Activated CD4-positive, alpha-beta T cell treated with anti-CD3 and anti-CD28 coated beads, Interleukin-2, amount 10 ng/mL, durations not matched to agents 7 days and 5 days (primary cell): ENCODE data around the gene STK4. TPM values are rescaled to one million over a fixed set of nuclear protein-coding genes. Genes with fewer than 3 reads are reported as not detected.

Experiments used
- CTCF ChIA-PET: fragments of 350-600 bp; sonication (Branson Sonifier 250); formaldehyde crosslinking; loops from one replicate; lab custom pipeline; 2021; ENCODE audit warnings: antibody characterized with exemption; lab: Charles Lee
- POLR2A ChIA-PET: fragments of 350-600 bp; sonication (Branson Sonifier 250); formaldehyde crosslinking; loops from one replicate; lab custom pipeline; 2021; ENCODE audit warnings: antibody characterized with exemption; lab: Charles Lee
- DNase-seq: peaks from one replicate; pipeline ENCODE4 v3.0.0-alpha.2; 2020
- H3K27ac Mint-ChIP-seq: one replicate; pipeline ENCODE4 v1.8.0; 2021; ENCODE audit warnings: mild to moderate bottlenecking, moderate library complexity, mixed read lengths
- H3K27me3 Mint-ChIP-seq: one replicate; pipeline ENCODE4 v1.8.0; 2021; ENCODE audit warnings: mixed read lengths
- H3K36me3 Mint-ChIP-seq: one replicate; pipeline ENCODE4 v1.8.0; 2021; ENCODE audit warnings: low read depth, mixed read lengths
- H3K4me1 Mint-ChIP-seq: one replicate; pipeline ENCODE4 v1.8.0; 2021; ENCODE audit warnings: mixed read lengths
- H3K4me3 Mint-ChIP-seq: one replicate; pipeline ENCODE4 v1.8.0; 2021; ENCODE audit warnings: mild to moderate bottlenecking, moderate library complexity, mixed read lengths
- H3K9me3 Mint-ChIP-seq: one replicate; pipeline ENCODE4 v1.8.0; 2021; ENCODE audit warnings: mixed read lengths
- total RNA-seq, 2 experiments: library from RNA; stranded (reverse); gene quantifications; one replicate each; pipeline ENCODE4 v1.2.3, GENCODE V29; 2021

STK4 gene
- total RNA-seq: 100 to 1,000 TPM; 201 to 229 TPM

DNA sequence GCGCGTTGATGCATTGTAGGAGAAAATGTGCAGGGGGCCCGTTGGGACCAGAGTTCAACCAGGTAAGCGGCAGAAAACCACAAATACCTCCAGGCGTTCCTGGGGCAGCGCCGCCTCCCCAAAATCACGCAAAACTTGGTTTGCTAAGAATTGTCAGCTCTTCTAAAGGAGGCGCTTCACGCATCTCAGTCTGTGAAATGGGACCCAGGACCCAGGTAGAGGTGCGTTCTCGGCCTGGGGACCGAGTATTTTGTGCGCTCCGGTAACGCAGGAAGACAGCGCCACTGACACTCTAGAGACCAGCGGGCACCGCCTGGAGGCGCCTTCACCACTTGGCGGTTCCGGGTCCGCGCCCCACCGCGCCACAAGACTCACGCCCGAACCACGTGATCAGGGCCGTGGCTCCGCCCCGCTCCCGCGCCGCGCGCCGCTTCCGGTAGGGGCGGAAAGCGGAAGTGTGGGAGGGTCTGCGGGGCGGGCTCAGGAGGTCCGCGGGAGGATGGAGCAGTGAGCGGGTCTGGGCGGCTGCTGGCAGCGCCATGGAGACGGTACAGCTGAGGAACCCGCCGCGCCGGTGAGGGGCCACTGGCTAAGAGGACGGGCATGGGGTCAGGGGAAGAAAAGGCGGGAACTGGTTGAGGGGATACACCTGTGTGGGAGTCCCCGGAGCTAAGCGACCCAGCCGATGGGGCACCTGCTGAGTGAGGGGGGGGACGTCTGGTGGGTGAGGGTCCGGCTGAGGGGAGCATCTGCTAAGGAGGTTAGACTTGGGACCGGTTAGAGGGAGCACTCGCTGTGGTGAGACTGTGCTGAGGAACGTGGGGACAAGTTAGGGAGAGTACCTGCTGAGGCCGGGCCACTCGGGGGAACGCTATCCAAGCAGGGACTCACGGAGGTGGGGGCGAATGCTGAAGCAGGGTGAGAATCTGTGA, at the start of gene STK4:
STK4 (plus strand) TSS at position 483 of the 932 bp plus-strand sequence; CDS start at position 540, 57 bp downstream.
- Mint-ChIP-seq H3K27ac (peak within 1 kb of the TSS; percentile 96), H3K4me1 (peaks cover 62% of the 10 kb centered on the region), H3K9me3 (peaks cover 2% of the 10 kb centered on the region), H3K4me3 (peak within 1 kb of the TSS; percentile 94), H3K27me3 (no peaks in the 10 kb centered on the region), H3K36me3 (peaks cover 43% of the 10 kb centered on the region)
- ChIA-PET CTCF (interaction anchor here (1.0 to 1.7 kb wide), 3 partner anchors 8 to 20 kb away, joined by 3 to 13 read pairs (median 6); no protein-coding TSS in a partner anchor), POLR2A (no interaction called here)
- peak; percentile 95 for DNase-seq

DNA sequence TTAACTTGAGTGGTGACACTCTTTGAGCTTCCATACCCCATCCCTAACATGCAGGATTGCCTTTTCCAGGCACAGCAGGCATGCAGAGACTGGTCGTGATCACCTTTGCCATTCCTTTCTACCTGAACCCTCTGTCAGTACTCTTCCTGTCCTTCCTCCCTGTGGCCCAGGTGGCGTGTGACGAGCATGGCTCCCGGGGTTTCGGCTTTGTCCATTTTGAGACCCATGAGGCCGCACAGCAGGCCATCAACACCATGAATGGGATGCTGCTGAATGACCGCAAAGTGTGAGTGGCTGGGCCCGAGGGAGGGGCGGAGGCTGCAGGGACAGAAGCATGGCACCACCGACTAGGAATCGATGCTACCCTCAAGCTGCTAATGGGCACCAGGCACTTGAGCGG, 49.7 kb upstream of the STK4 start:
- ChIA-PET POLR2A (no interaction called here), CTCF (no interaction called here)
- peaks cover 24% of the 10 kb centered on the region for H3K36me3 Mint-ChIP-seq
- no peak overlapping the region for H3K27ac Mint-ChIP-seq
- DNase-seq: no peak
- H3K27me3 Mint-ChIP-seq: no peaks in the 10 kb centered on the region
- H3K4me1 Mint-ChIP-seq: peaks cover 31% of the 10 kb centered on the region
- H3K9me3 Mint-ChIP-seq: no peaks in the 10 kb centered on the region
- H3K4me3 Mint-ChIP-seq: no peak overlapping the region

GRCh38 chr20:44917399-44917798, 48.9 kb upstream of the STK4 start:
- Mint-ChIP-seq H3K27me3 (no peaks in the 10 kb centered on the region), H3K4me1 (peaks cover 25% of the 10 kb centered on the region), H3K36me3 (peaks cover 24% of the 10 kb centered on the region), H3K9me3 (no peaks in the 10 kb centered on the region), H3K27ac (no peak overlapping the region), H3K4me3 (no peak overlapping the region)
- ChIA-PET CTCF (interaction anchor here (0.8 to 1.5 kb wide), 2 partner anchors 15 to 112 kb away, joined by 3 read pairs; no protein-coding TSS in a partner anchor), POLR2A (no interaction called here)
- DNase-seq: no peak

DNA sequence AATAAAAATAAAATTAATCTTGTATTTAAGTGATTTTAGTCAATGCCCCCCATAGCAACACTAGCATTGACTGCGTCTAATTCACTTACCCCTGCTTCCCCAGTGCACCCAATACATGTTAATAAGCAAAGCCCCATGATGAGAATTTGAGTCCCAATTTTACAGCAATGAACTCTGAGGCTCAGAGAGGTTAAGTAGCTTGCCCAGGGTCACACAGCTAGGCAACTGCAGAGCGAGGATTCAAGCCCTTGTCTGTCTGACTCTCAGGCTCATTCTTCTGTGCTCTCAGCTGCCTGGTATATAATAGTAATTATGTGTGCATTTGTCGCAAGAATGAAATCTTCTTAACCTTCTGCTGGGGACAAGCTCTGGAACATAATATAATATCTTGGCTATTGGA, 48.0 kb upstream of the STK4 start:
- ChIA-PET POLR2A (no interaction called here), CTCF (interaction anchor here (1.4 to 1.5 kb wide), 2 partner anchors 8 to 16 kb away, joined by 3 to 6 read pairs; partner anchors contain the start of gene PABPC1L)
- H3K27me3 Mint-ChIP-seq: no peaks in the 10 kb centered on the region
- no peak for DNase-seq
- peaks cover 20% of the 10 kb centered on the region for H3K36me3 Mint-ChIP-seq
- peak overlapping the region; percentile 69 for H3K27ac Mint-ChIP-seq
- H3K4me1 Mint-ChIP-seq: peaks cover 20% of the 10 kb centered on the region
- no peaks in the 10 kb centered on the region for H3K9me3 Mint-ChIP-seq
- no peak overlapping the region for H3K4me3 Mint-ChIP-seq

DNA sequence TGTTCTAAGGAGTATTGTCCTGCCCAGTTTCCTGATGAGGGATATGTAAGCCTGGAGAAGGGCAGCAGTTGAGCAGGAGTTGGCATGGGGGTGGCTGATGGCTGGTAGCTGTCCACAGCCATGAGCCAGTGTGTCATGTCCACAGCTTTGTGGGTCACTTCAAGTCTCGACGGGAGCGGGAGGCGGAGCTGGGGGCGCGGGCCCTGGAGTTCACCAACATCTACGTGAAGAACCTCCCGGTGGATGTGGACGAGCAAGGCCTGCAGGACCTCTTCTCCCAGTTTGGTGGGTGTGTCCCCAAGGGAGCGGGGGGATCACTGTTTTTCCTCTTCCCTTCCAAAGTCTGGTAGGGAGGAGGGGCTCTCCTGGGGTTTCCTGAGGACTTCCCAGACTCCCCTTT, 47.6 kb upstream of the STK4 start:
- POLR2A ChIA-PET: no interaction called here
- no peak for DNase-seq
- H3K4me3 Mint-ChIP-seq: no peak overlapping the region
- no peaks in the 10 kb centered on the region for H3K9me3 Mint-ChIP-seq
- peaks cover 16% of the 10 kb centered on the region for H3K4me1 Mint-ChIP-seq
- H3K27ac Mint-ChIP-seq: peak overlapping the region; percentile 69
- CTCF ChIA-PET: interaction anchor here (1.4 kb wide), 1 partner anchor 8 kb away, joined by 6 read pairs; the partner anchor contains the start of gene PABPC1L
- peaks cover 16% of the 10 kb centered on the region for H3K36me3 Mint-ChIP-seq
- no peaks in the 10 kb centered on the region for H3K27me3 Mint-ChIP-seq

- H3K4me3 Mint-ChIP-seq: no peak overlapping the region
- ChIA-PET POLR2A (no interaction called here), CTCF (interaction anchor here (0.6 kb wide), 1 partner anchor 251 kb away, joined by 4 read pairs; no protein-coding TSS in a partner anchor)
- H3K9me3 Mint-ChIP-seq: no peaks in the 10 kb centered on the region
- no peaks in the 10 kb centered on the region for H3K4me1 Mint-ChIP-seq
- peaks cover 9% of the 10 kb centered on the region for H3K36me3 Mint-ChIP-seq
- H3K27ac Mint-ChIP-seq: no peak overlapping the region
- DNase-seq: no peak
- H3K27me3 Mint-ChIP-seq: no peaks in the 10 kb centered on the region
These were observed 44.9 kb upstream of the STK4 start for GRCh38 chr20:44921447-44921846.

DNA sequence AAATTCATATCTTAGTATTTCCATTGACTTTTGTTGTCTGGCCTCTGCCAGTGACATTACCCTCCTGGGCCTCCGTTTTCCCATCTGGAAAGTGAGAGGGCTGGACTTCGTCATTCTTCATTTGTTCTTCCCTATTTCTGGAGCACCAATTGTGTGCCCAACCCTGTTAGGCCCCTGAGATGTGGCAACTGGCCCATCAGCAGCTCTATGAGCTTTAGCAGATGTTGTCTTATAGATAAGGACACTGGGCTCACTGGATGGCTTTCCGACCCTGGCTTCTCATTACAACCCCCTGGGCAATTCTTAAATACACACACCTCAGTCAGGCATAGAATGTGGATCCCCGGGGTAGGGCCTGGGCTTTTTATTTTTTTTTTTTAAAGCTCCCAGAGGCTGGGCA, 41.8 kb upstream of the STK4 start:
- Mint-ChIP-seq H3K36me3 (peaks cover 3% of the 10 kb centered on the region), H3K4me3 (no peak overlapping the region), H3K27me3 (no peaks in the 10 kb centered on the region), H3K27ac (no peak overlapping the region), H3K9me3 (no peaks in the 10 kb centered on the region), H3K4me1 (no peaks in the 10 kb centered on the region)
- CTCF ChIA-PET: interaction anchor here (0.7 to 1.8 kb wide), 2 partner anchors 12 to 81 kb away, joined by 3 to 5 read pairs; no protein-coding TSS in a partner anchor
- no peak for DNase-seq
- POLR2A ChIA-PET: no interaction called here

- Mint-ChIP-seq H3K27ac (no peak overlapping the region), H3K27me3 (no peaks in the 10 kb centered on the region), H3K4me3 (no peak overlapping the region), H3K36me3 (peaks cover 12% of the 10 kb centered on the region), H3K9me3 (no peaks in the 10 kb centered on the region), H3K4me1 (no peaks in the 10 kb centered on the region)
- ChIA-PET POLR2A (no interaction called here), CTCF (no interaction called here)
- no peak for DNase-seq
These were observed 37.7 kb upstream of the STK4 start for GRCh38 chr20:44928595-44928994.

DNA sequence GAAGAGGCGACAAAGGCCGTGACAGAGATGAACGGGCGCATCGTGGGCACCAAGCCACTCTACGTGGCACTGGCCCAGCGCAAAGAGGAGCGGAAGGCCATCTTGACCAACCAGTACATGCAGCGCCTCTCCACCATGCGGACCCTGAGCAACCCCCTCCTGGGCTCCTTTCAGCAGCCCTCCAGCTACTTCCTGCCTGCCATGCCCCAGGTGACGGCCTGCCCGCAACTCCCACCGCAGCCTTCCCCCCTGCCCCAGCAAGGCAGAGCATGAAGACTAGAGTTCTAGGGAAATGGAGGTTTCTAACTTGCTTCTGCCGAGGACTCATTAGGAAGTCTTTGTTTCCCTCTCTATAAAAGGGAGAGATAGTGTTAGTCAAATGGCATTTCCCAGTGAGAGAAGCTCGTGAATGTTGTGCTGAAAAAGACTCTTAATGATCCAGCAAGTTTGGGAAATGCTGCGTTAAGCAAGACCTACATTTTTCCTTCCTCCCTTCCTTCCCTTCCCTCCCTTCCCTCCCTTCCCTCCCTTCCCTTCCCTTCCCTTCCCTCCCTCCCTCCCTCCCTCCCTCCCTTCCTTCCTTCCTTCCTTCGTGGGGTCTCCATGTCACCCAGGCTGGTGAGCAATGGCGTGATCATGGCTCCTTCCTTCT, 35.7 kb upstream of the STK4 start:
- Mint-ChIP-seq H3K4me1 (no peaks in the 10 kb centered on the region), H3K9me3 (no peaks in the 10 kb centered on the region), H3K36me3 (peaks cover 9% of the 10 kb centered on the region), H3K4me3 (no peak overlapping the region), H3K27me3 (no peaks in the 10 kb centered on the region), H3K27ac (no peak overlapping the region)
- POLR2A ChIA-PET: no interaction called here
- CTCF ChIA-PET: interaction anchor here (1.0 kb wide), 1 partner anchor 198 kb away, joined by 3 read pairs; no protein-coding TSS in a partner anchor
- DNase-seq: no peak

- Mint-ChIP-seq H3K27ac (no peak overlapping the region), H3K4me1 (no peaks in the 10 kb centered on the region), H3K36me3 (peaks cover 14% of the 10 kb centered on the region), H3K27me3 (no peaks in the 10 kb centered on the region), H3K9me3 (no peaks in the 10 kb centered on the region), H3K4me3 (no peak overlapping the region)
- POLR2A ChIA-PET: no interaction called here
- CTCF ChIA-PET: interaction anchor here (0.7 to 2.2 kb wide), 2 partner anchors 8 to 42 kb away, joined by 4 to 7 read pairs; no protein-coding TSS in a partner anchor
- no peak for DNase-seq
These were observed 34.4 kb upstream of the STK4 start for GRCh38 chr20:44931911-44932310.

- ChIA-PET POLR2A (no interaction called here), CTCF (interaction anchor here (0.6 to 2.2 kb wide), 2 partner anchors 9 to 1472 kb away, joined by 3 to 7 read pairs; no protein-coding TSS in a partner anchor)
- no peaks in the 10 kb centered on the region for H3K4me1 Mint-ChIP-seq
- H3K27me3 Mint-ChIP-seq: no peaks in the 10 kb centered on the region
- no peak for DNase-seq
- H3K4me3 Mint-ChIP-seq: no peak overlapping the region
- no peaks in the 10 kb centered on the region for H3K9me3 Mint-ChIP-seq
- H3K36me3 Mint-ChIP-seq: peaks cover 17% of the 10 kb centered on the region
- no peak overlapping the region for H3K27ac Mint-ChIP-seq
These were observed 33.4 kb upstream of the STK4 start for GRCh38 chr20:44932916-44933315.

DNA sequence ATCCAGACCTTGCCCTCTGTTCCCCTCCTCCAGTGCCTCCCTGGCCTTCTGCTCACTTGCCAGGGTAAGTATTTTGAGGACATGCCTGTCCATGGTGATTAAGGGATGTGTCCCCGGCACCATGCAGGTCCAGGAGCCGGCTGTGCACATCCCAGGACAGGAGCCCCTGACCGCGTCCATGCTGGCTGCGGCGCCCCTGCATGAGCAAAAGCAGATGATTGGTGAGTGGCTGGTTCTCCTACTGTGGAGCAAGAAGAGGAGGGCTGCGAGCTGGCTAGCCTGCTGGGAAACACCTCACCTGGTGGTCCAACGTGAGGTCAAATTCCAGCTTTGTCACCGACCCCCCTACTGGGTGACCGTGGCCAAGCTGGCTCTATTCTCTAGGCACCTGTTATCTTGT, 29.8 kb upstream of the STK4 start:
- H3K27ac Mint-ChIP-seq: no peak overlapping the region
- ChIA-PET CTCF (interaction anchor here (0.6 to 1.5 kb wide), 3 partner anchors 11 to 187 kb away, joined by 3 to 5 read pairs (median 3); partner anchors contain the start of gene PABPC1L), POLR2A (no interaction called here)
- H3K9me3 Mint-ChIP-seq: no peaks in the 10 kb centered on the region
- H3K27me3 Mint-ChIP-seq: no peaks in the 10 kb centered on the region
- no peak for DNase-seq
- H3K36me3 Mint-ChIP-seq: peaks cover 28% of the 10 kb centered on the region
- no peaks in the 10 kb centered on the region for H3K4me1 Mint-ChIP-seq
- H3K4me3 Mint-ChIP-seq: no peak overlapping the region
